Neural cell (in vitro differentiated cells): ENCODE measurements around the gene PTN.

Source experiments
- MXI1 ChIP-seq: fragments of 450-650 bp; conservative IDR thresholded peaks from 2 replicates; pipeline ENCODE4 v1.6.1; 2014; ENCODE audit warnings: antibody characterized with exemption, mild to moderate bottlenecking; ENCODE audit not compliant: poor library complexity, severe bottlenecking
- POLR2AphosphoS5 ChIP-seq: IDR thresholded peaks from 2 replicates; pipeline ENCODE4 v1.6.1; 2012
- TF ChIP-seq, protein P1 (sequence below): fragments of 450-650 bp; IDR thresholded peaks from 2 replicates; pipeline ENCODE4 v1.5.1; 2014; ENCODE audit warnings: antibody characterized with exemption, mild to moderate bottlenecking, moderate library complexity; ENCODE audit not compliant: poor library complexity, severe bottlenecking

DNA sequence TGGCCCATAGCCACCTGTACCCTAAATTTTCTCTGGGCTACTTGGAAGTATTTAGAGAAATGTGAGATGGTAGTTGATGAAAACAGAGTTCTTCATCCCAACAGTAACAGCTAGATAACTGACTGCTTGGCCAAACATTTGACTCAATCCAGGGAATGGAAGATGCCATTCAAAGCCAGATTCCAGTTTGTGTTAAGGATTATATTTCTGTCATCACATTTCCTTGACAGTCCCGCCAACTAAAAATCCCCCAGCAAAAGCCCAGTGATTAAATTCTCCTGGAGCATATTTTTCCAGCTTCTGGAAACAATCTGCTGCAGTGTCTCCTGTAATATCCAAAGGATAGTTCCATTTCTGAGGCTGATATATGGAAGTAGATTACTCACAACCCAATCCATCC, 45.4 kb upstream of the PTN start:
- TF ChIP-seq, protein P1, sequence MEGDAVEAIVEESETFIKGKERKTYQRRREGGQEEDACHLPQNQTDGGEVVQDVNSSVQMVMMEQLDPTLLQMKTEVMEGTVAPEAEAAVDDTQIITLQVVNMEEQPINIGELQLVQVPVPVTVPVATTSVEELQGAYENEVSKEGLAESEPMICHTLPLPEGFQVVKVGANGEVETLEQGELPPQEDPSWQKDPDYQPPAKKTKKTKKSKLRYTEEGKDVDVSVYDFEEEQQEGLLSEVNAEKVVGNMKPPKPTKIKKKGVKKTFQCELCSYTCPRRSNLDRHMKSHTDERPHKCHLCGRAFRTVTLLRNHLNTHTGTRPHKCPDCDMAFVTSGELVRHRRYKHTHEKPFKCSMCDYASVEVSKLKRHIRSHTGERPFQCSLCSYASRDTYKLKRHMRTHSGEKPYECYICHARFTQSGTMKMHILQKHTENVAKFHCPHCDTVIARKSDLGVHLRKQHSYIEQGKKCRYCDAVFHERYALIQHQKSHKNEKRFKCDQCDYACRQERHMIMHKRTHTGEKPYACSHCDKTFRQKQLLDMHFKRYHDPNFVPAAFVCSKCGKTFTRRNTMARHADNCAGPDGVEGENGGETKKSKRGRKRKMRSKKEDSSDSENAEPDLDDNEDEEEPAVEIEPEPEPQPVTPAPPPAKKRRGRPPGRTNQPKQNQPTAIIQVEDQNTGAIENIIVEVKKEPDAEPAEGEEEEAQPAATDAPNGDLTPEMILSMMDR: no peak
- TF ChIP-seq MXI1 (no peak), POLR2AphosphoS5 (no peak)
